HG02973 (cell line): Measurements from ENCODE around the gene THOC5.
"Not testable (repeated sequence)": the region's sequence is repeated elsewhere in the genome, so short reads cannot be mapped to it uniquely, and the experiment has no call there.

ENCODE experiments used
- ATAC-seq: cut with Tn5 transposase; IDR thresholded peaks from one replicate; pipeline ENCODE4 v1.9.1; 2021; ENCODE audit warnings: moderate library complexity; ENCODE audit not compliant: unreplicated experiment

The THOC5 gene

GRCh38 chr22:29563652-29564460 lies 10.3 kb upstream of the THOC5 start:
- ATAC-seq, result no peak

GRCh38 chr22:29559853-29560252 lies 6.3 kb upstream of the THOC5 start:
- ATAC-seq, result no peak

DNA sequence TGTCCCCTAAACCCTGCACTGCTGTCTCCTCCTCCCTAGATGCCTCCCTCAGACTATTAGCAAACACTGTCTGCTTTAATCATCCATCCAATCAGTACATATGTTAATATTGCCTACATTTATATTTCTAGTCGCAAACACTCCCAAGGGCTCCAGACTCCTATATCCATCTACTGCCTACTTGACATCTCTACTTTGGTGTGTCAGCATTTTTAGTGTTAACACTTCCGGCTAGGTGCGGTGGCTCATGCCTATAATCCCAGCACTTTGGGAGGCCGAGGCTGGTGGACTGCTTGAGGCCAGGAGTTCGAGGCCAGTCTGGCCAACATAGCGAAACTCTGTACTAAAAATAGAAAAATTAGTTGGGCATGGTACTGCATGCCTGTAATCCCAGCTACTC lies 5.5 kb upstream of the THOC5 start:
- ATAC-seq, result no peak

DNA sequence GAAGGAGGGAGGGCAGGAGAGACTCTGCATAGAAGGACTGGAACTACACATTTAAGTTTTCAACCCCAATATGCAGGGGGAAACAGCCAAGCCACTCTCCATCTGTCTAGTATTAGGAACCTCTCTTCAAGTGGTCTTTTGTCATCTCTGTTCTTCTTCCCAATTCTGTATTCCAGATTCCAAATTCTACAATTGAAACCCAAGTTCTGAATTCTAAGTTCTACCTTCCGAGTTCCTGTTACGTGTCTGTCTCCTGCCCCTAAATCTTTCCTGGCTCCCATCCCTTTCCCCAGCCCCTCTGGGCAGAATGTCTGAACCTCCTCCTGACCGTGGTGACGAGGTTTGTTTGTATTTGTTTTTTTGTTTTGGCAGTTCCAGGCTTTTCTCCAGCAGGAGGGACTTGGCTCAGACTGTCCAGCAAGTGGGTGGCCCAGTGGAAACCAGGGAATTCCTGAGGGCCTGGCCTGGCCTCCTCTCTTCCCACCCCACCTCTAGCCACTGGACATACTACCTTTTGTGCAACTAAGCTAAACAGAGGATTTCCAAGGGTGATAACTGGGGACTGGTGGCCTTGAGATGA lies 1.6 kb upstream of the THOC5 start:
- ATAC-seq, result no peak

- not testable (repeated sequence) for ATAC-seq
Measured at GRCh38 chr22:29552357-29552756, 1.2 kb downstream of the THOC5 start.

GRCh38 chr22:29550005-29550404 lies 3.6 kb downstream of the THOC5 start:
- ATAC-seq, result no peak

- not testable (repeated sequence) for ATAC-seq
Measured at GRCh38 chr22:29545045-29545444, 8.5 kb downstream of the THOC5 start.

- no peak for ATAC-seq
Measured at GRCh38 chr22:29541845-29542244, 11.7 kb downstream of the THOC5 start.

DNA sequence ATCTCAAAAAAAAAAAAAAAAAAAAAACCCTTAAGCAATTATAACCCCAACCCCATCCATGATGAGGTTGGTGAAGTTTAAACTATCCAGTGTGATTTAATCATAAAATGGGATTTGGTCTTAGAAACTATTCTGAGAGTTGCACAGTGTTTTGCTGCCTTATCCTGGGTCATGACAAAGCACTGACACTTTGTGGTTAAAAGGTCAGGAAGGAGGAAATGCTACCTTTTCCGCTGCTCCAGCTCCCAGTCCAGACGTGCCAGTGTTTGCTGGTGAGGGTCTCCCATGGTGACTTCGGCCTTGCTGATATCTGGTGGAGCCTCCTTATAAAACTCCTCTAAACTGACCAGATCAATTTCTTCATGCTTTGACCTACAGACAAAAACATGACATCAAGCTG lies 14.5 kb downstream of the THOC5 start:
- no peak for ATAC-seq

GRCh38 chr22:29536411-29536810 lies 17.1 kb downstream of the THOC5 start:
- ATAC-seq, result no peak

DNA sequence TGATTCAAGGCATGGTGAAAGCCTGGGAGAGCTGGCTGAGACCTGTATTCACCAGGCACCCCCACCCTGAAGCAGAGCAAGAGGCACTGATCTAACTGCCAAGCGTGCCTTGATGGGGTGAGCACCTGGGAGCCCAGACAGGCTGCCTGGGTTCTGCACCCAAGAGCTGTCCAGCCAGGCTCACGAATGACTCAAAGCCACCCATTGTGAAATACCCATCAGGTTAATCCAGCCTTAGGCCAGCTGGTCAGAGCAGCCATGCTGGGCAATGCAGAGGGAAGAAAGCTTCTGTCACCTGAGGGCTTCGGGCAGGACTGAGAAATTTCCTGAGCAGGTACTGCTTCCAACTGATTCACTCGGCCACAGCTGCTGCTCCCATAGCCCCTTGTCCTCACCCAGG lies 22.1 kb downstream of the THOC5 start:
- no peak for ATAC-seq

GRCh38 chr22:29530716-29531115 lies 22.8 kb downstream of the THOC5 start:
- ATAC-seq, result no peak

DNA sequence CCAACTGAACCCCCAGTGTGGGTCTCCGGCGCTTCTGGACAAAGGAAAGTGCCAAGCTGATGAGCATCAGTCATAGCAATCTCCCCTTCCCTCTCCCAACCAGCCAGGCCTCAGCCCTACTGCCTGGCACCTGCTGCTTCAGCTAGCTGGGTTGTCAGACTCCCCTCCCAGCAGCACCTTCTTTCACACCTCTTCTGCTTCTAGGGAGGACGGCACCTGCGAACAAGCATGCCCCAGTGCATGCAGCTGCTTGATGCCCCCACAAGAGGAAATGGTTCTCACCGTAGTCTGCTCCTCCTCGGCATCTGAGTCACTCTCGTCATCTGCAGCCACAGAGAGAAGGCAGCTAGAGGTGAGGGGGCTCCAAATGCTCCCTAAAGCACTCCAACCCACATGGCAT lies 25.4 kb downstream of the THOC5 start:
- no peak for ATAC-seq

DNA sequence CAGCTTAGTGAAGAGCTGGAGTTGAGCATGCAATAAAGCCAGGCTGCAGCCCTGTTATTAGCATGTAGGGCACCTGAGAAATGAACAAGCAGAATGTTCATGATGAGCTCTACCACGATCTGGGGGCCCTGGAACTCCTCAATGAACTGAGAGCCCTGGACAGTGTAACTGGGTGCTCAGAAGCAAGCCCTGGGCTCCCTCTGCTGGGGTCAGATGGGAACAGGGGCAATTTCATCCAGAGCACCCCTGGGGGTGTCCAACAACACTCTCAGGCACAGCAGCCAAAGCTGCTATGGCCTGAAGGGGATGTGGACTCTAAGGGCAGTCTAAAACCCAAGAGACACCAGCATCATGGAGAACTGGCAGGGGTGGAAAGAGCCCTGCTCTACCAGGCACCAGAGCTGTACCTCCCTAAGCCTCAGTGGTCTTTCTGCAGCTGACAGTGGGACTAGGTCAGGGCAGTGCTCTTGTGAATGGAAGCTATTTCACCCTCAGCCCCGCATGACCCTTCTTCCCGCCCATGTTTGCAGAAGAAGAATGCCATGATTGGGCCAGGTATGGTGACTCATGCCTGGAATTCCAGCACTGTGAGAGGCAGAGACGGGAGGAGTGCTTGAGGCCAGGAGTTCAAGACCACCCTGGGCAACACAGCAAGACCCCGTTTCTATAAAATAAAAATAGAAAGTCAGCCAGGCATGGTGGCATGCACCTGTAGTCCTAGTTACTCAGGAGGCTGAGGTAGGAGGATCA lies 28.9 kb downstream of the THOC5 start:
- ATAC-seq, result no peak

DNA sequence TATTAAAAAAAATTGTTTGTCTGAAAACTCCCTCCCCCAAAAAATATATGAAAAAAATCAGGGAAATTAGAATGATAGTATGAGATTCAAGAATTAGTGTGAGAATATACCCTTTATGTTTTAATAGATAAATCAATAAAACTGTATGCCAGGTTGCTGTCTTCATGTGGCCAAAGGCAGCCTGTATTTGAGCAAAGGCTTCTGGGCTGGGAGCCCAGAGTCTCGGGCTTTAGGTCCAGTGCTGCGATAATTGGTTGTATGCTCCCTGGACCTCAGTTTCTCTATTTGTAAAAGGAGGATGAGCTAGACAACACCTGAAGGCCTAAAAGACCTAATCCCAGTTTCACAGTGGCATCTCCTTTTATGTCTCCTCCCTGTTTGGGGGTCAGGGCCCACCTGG lies 29.8 kb downstream of the THOC5 start:
- ATAC-seq, result no peak

DNA sequence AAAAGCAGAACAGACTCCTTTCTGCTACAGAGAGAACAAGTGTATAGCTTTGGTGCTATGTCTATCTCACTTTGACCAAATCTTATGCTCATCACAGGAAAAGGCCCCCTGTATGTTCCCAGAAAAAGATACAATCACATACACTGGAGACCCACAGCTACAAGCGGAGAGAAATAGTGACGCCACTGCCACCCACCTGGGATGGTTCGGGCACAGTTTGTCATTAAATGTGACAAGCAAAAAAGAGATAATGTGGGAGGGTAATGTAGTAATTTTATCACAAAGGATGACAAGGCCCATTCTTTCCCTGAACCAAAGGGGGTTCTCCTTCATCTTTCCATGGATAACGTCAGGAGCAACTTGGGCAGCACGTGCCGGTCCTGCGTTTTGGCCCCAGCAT lies 32.0 kb downstream of the THOC5 start:
- no peak for ATAC-seq

- ATAC-seq, result no peak
Measured at GRCh38 chr22:29520851-29521250, 32.7 kb downstream of the THOC5 start.

DNA sequence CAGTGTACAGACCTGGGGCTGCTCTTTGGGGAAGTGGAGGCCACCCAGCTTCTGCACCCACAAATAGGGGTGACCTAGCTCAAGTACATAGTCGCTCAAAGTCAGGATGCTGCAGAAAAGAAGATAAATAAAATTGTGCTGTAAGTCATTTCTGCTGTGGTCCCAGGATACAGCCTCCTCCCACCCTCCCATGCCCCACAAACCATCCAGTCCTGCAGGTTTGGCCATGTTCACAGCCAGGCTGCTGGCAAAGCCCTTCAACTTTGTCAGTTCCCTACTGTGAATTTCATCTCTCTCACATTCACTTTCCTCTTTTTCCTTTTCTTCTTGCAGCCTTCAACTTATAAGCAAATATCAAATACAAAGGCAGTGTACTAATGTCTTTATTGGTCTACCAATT lies 33.6 kb downstream of the THOC5 start:
- ATAC-seq, result no peak

DNA sequence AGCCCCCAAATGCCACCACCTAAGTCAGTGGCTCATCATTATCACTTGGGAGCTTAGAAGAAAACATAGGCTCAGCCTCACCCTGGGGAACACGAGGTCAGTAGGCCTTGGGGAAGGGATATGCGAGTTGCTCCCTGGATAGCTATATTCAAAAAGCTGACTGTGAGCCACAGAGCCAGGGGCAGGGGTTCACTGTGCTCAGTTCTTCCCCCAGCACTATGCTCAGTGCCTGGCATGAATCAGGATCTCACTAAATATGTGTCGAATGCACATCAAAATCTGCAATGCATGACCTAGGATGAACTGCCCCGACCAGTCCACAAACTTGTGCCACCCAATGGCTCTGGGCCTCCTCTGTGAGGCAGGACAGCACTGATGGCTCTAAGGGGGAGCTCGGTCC lies 35.1 kb downstream of the THOC5 start:
- no peak for ATAC-seq

- no peak for ATAC-seq
Measured at GRCh38 chr22:29517215-29517908, 36.2 kb downstream of the THOC5 start.

GRCh38 chr22:29512031-29512430 lies 41.5 kb downstream of the THOC5 start:
- no peak for ATAC-seq
